MCF 10A (cell line): ENCODE measurements around the gene CENPM. TPM values are rescaled to one million over a fixed set of nuclear protein-coding genes. Genes with fewer than 3 reads are reported as not detected.

ENCODE experiments used
- BruUV-seq: library from RNA; stranded (reverse); fragments of 400-500 nt; replicated peaks from 2 replicates; lab custom pipeline; 2021; lab: Mats Ljungman, UMichigan
- CTCF ChIA-PET: fragments of 300-600 bp; sonication (Branson Sonifier 250); formaldehyde crosslinking; extraction: SDS; loops from one replicate; lab custom pipeline; 2021; ENCODE audit warnings: antibody characterized with exemption, inconsistent platforms; lab: Yijun Ruan, JAX
- POLR2A ChIA-PET: fragments of 300-600, 350-650 bp; sonication (Branson Sonifier 250); formaldehyde crosslinking; extraction: SDS; loops from one replicate; lab custom pipeline; 2020; ENCODE audit warnings: antibody characterized with exemption, inconsistent platforms; lab: Yijun Ruan, JAX
- DNase-seq: peaks from one replicate; pipeline ENCODE4 v3.0.0-alpha.2; 2018; ENCODE audit not compliant: unreplicated experiment
- H3K27ac Mint-ChIP-seq: one replicate; pipeline ENCODE4 v1.8.0; 2022; ENCODE audit warnings: mild to moderate bottlenecking, low read depth, mixed read lengths; ENCODE audit not compliant: unreplicated experiment
- H3K27me3 Mint-ChIP-seq: one replicate; pipeline ENCODE4 v1.8.0; 2022; ENCODE audit warnings: mixed read lengths; ENCODE audit not compliant: insufficient read depth, unreplicated experiment
- H3K36me3 Mint-ChIP-seq: one replicate; pipeline ENCODE4 v1.8.0; 2022; ENCODE audit warnings: mild to moderate bottlenecking, moderate library complexity, mixed read lengths; ENCODE audit not compliant: insufficient read depth, unreplicated experiment
- H3K4me1 Mint-ChIP-seq: one replicate; pipeline ENCODE4 v1.8.0; 2022; ENCODE audit warnings: mixed read lengths; ENCODE audit not compliant: insufficient read depth, unreplicated experiment
- H3K4me3 Mint-ChIP-seq: one replicate; pipeline ENCODE4 v1.8.0; 2022; ENCODE audit warnings: mild to moderate bottlenecking, moderate library complexity, mixed read lengths; ENCODE audit not compliant: unreplicated experiment
- H3K9me3 Mint-ChIP-seq: one replicate; pipeline ENCODE4 v1.8.0; 2022; ENCODE audit warnings: mixed read lengths; ENCODE audit not compliant: unreplicated experiment
- CTCF ChIP-seq: fragments of 200-600 bp; IDR thresholded peaks from one replicate; pipeline ENCODE4 v1.8.0; 2022; ENCODE audit warnings: antibody characterized with exemption, mild to moderate bottlenecking; ENCODE audit not compliant: unreplicated experiment
- intact Hi-C: fragments of 100-400 bp; cut with micrococcal nuclease; formaldehyde crosslinking; loops from 2 replicates; pipeline ENCODE4 v1.14.1; 2022
- total RNA-seq: library from RNA; stranded (reverse); gene quantifications from 2 replicates; pipeline ENCODE4 v1.2.3, GENCODE V29; 2022

Gene CENPM
- total RNA-seq, 1 experiment from 2014 or later: 21.1 TPM

- intact Hi-C loops: no loop called here
- Mint-ChIP-seq H3K4me3 (no peak overlapping the region), H3K27ac (no peak overlapping the region), H3K4me1 (peaks cover 1% of the 10 kb centered on the region), H3K9me3 (no peaks in the 10 kb centered on the region), H3K36me3 (peaks cover 1% of the 10 kb centered on the region), H3K27me3 (no peaks in the 10 kb centered on the region)
- CTCF ChIA-PET: no interaction called here
- no peak for TF ChIP-seq CTCF
- no TSS peak for BruUV-seq
- POLR2A ChIA-PET: no interaction called here
- no peak for DNase-seq
Observed at GRCh38 chr22:41935509-41935908, 11.4 kb downstream of the CENPM start.

GRCh38 chr22:41935015-41935351, 12.0 kb downstream of the CENPM start:
- Mint-ChIP-seq H3K4me3 (no peak overlapping the region), H3K27me3 (no peaks in the 10 kb centered on the region), H3K4me1 (no peaks in the 10 kb centered on the region), H3K9me3 (no peaks in the 10 kb centered on the region), H3K27ac (no peak overlapping the region), H3K36me3 (no peaks in the 10 kb centered on the region)
- ChIA-PET CTCF (no interaction called here), POLR2A (no interaction called here)
- no TSS peak for BruUV-seq
- DNase-seq: no peak
- intact Hi-C loops: no loop called here
- no peak for TF ChIP-seq CTCF

GRCh38 chr22:41934284-41935014, 12.5 kb downstream of the CENPM start:
- no peak for DNase-seq
- intact Hi-C loops: no loop called here
- TF ChIP-seq CTCF: no peak
- H3K4me1 Mint-ChIP-seq: no peaks in the 10 kb centered on the region
- CTCF ChIA-PET: no interaction called here
- H3K27me3 Mint-ChIP-seq: no peaks in the 10 kb centered on the region
- H3K36me3 Mint-ChIP-seq: no peaks in the 10 kb centered on the region
- H3K4me3 Mint-ChIP-seq: no peak overlapping the region
- BruUV-seq: no TSS peak
- H3K9me3 Mint-ChIP-seq: no peaks in the 10 kb centered on the region
- POLR2A ChIA-PET: no interaction called here
- no peak overlapping the region for H3K27ac Mint-ChIP-seq

GRCh38 chr22:41933411-41934177, 13.4 kb downstream of the CENPM start:
- Mint-ChIP-seq H3K36me3 (no peaks in the 10 kb centered on the region), H3K27ac (no peak overlapping the region), H3K4me1 (no peaks in the 10 kb centered on the region), H3K27me3 (no peaks in the 10 kb centered on the region), H3K4me3 (no peak overlapping the region), H3K9me3 (no peaks in the 10 kb centered on the region)
- POLR2A ChIA-PET: no interaction called here
- intact Hi-C loops: no loop called here
- TF ChIP-seq CTCF: no peak
- no peak for DNase-seq
- no TSS peak for BruUV-seq
- CTCF ChIA-PET: no interaction called here
